NCI-H446 treated with DMSO at 0.1 percent for 48 hours (cell line): ENCODE measurements around the gene TSPAN14.
"Not testable (repeated sequence)": the region's sequence is repeated elsewhere in the genome, so short reads cannot be mapped to it uniquely, and the experiment has no call there.

Source experiments
- DNase-seq: peaks from one replicate; lab custom pipeline; 2025; lab: John Stamatoyannopoulos, UW

The TSPAN14 gene

GRCh38 chr10:80468806-80469421, 14.8 kb downstream of the TSPAN14 start:
- DNase-seq = no peak

GRCh38 chr10:80470266-80470665, 16.2 kb downstream of the TSPAN14 start:
- DNase-seq = no peak

GRCh38 chr10:80471001-80471400, 16.9 kb downstream of the TSPAN14 start:
- DNase-seq = no peak

GRCh38 chr10:80471715-80472233, 17.7 kb downstream of the TSPAN14 start:
- DNase-seq = no peak

GRCh38 chr10:80472234-80473095, 18.4 kb downstream of the TSPAN14 start:
- no peak for DNase-seq

GRCh38 chr10:80473096-80473657, 19.1 kb downstream of the TSPAN14 start:
- DNase-seq = no peak

- no peak for DNase-seq
Observed at GRCh38 chr10:80473692-80474596, 19.8 kb downstream of the TSPAN14 start.

- DNase-seq = no peak
Observed at GRCh38 chr10:80474597-80474910, 20.4 kb downstream of the TSPAN14 start.

GRCh38 chr10:80474941-80475340, 20.8 kb downstream of the TSPAN14 start:
- DNase-seq = no peak

GRCh38 chr10:80475641-80476040, 21.5 kb downstream of the TSPAN14 start:
- not testable (repeated sequence) for DNase-seq

- DNase-seq = no peak
Observed at GRCh38 chr10:80476685-80477084, 22.6 kb downstream of the TSPAN14 start.

- DNase-seq = no peak
Observed at GRCh38 chr10:80477813-80478212, 23.7 kb downstream of the TSPAN14 start.

GRCh38 chr10:80480373-80480772, 26.3 kb downstream of the TSPAN14 start:
- not testable (repeated sequence) for DNase-seq

GRCh38 chr10:80480852-80481251, 26.7 kb downstream of the TSPAN14 start:
- DNase-seq = no peak

GRCh38 chr10:80484243-80484642, 30.1 kb downstream of the TSPAN14 start:
- no peak for DNase-seq

GRCh38 chr10:80484676-80485075, 30.6 kb downstream of the TSPAN14 start:
- no peak for DNase-seq

- DNase-seq = no peak
Observed at GRCh38 chr10:80485076-80485945, 31.2 kb downstream of the TSPAN14 start.

- DNase-seq = no peak
Observed at GRCh38 chr10:80485946-80486764, 32.0 kb downstream of the TSPAN14 start.

GRCh38 chr10:80486785-80487420, 32.8 kb downstream of the TSPAN14 start:
- no peak for DNase-seq

- DNase-seq = no peak
Observed at GRCh38 chr10:80487421-80487785, 33.3 kb downstream of the TSPAN14 start.
